Neuronal stem cell (in vitro differentiated cells): ENCODE data around the gene PLCB3.

Source experiments
- DNase-seq: peaks from one replicate; pipeline ENCODE4 v3.0.0-alpha.2; 2013; ENCODE audit warnings: low spot score
- H2AFZ ChIP-seq: one replicate; pipeline ENCODE4 v1.6.1; 2013; ENCODE audit warnings: mild to moderate bottlenecking, low read length, inconsistent platforms
- H2AK5ac ChIP-seq: 2 replicates; pipeline ENCODE4 v1.6.1; 2013; ENCODE audit warnings: low read depth, mild to moderate bottlenecking, inconsistent platforms, low read length, moderate library complexity, mixed read lengths
- H2BK120ac ChIP-seq: 2 replicates; pipeline ENCODE4 v1.6.1; 2013; ENCODE audit warnings: low read depth, mild to moderate bottlenecking, inconsistent platforms, low read length, moderate library complexity, mixed read lengths
- H2BK12ac ChIP-seq: one replicate; pipeline ENCODE4 v1.6.1; 2013; ENCODE audit warnings: low read length, inconsistent platforms
- H2BK15ac ChIP-seq: 2 replicates; pipeline ENCODE4 v1.6.1; 2013; ENCODE audit warnings: mild to moderate bottlenecking, low read length, inconsistent platforms, mixed read lengths
- H2BK5ac ChIP-seq: one replicate; pipeline ENCODE4 v1.6.1; 2013; ENCODE audit warnings: inconsistent platforms, mild to moderate bottlenecking, low read length, moderate library complexity
- H3K14ac ChIP-seq: one replicate; pipeline ENCODE4 v1.6.1; 2013; ENCODE audit warnings: low read length, inconsistent platforms
- H3K18ac ChIP-seq: 2 replicates; pipeline ENCODE4 v1.6.1; 2013; ENCODE audit warnings: low read length, inconsistent platforms
- H3K23ac ChIP-seq: 2 replicates; pipeline ENCODE4 v1.6.1; 2013; ENCODE audit warnings: low read depth, mild to moderate bottlenecking, mixed read lengths, low read length, inconsistent platforms; ENCODE audit not compliant: poor library complexity
- H3K27ac ChIP-seq: replicated peaks from 3 replicates; pipeline ENCODE4 v1.5.1; 2013; ENCODE audit warnings: low read length, inconsistent platforms
- H3K27me3 ChIP-seq, 3 experiments: 2 replicates each; pipeline ENCODE4 v1.6.1; 2013; ENCODE audit warnings: low read length in 3 of 3, mild to moderate bottlenecking in 2 of 3, inconsistent platforms in 1 of 3, low read depth in 1 of 3, mixed read lengths in 1 of 3, moderate library complexity in 1 of 3; ENCODE audit not compliant: control insufficient read depth in 3 of 3, insufficient read depth in 3 of 3
- H3K36me3 ChIP-seq, 2 donors: replicated peaks in 1 of 2; 2 replicates each; pipeline ENCODE4 v1.6.1; 2013; ENCODE audit warnings: low read length in 2 of 2; ENCODE audit not compliant: control insufficient read depth in 2 of 2, insufficient read depth in 2 of 2
- H3K4ac ChIP-seq: 2 replicates; pipeline ENCODE4 v1.6.1; 2013; ENCODE audit warnings: inconsistent platforms, mild to moderate bottlenecking, low read length, moderate library complexity
- H3K4me1 ChIP-seq, 2 donors: 1 replicate in 1 of 2; 2 replicates in 1 of 2; pipeline ENCODE4 v1.6.1; 2013; ENCODE audit warnings: low read length in 2 of 2, low read depth in 1 of 2; ENCODE audit not compliant: control insufficient read depth in 2 of 2, insufficient read depth in 1 of 2
- H3K4me2 ChIP-seq: one replicate; pipeline ENCODE4 v1.6.1; 2013; ENCODE audit warnings: mild to moderate bottlenecking, low read length, inconsistent platforms; ENCODE audit not compliant: insufficient read depth, poor library complexity, severe bottlenecking
- H3K4me3 ChIP-seq, 2 donors: 2 replicates each; pipeline ENCODE4 v1.5.1; 2013; ENCODE audit warnings: low read length in 2 of 2, mild to moderate bottlenecking in 2 of 2, inconsistent platforms in 1 of 2, moderate library complexity in 1 of 2
- H3K79me1 ChIP-seq: one replicate; pipeline ENCODE4 v1.6.1; 2013; ENCODE audit warnings: low read depth, mild to moderate bottlenecking, inconsistent platforms, low read length, moderate library complexity
- H3K9ac ChIP-seq: one replicate; pipeline ENCODE4 v1.6.1; 2013; ENCODE audit warnings: mild to moderate bottlenecking, low read depth, low read length, inconsistent platforms; ENCODE audit not compliant: poor library complexity
- H3K9me3 ChIP-seq, 2 donors: replicated peaks in 1 of 2; 2 replicates each; pipeline versions ENCODE3 to v1.6.1; 2013; ENCODE audit warnings: low read length in 2 of 2, mild to moderate bottlenecking in 2 of 2, inconsistent platforms in 1 of 2, low read depth in 1 of 2, mixed read lengths in 1 of 2, moderate library complexity in 1 of 2; ENCODE audit not compliant: control insufficient read depth in 2 of 2, insufficient read depth in 1 of 2
- H4K8ac ChIP-seq: one replicate; pipeline ENCODE4 v1.6.1; 2013; ENCODE audit warnings: low read depth, mild to moderate bottlenecking, inconsistent platforms, low read length, moderate library complexity
- H4K91ac ChIP-seq: one replicate; pipeline ENCODE4 v1.6.1; 2013; ENCODE audit warnings: low read length, low read depth, mild to moderate bottlenecking, inconsistent platforms; ENCODE audit not compliant: poor library complexity
- WGBS, 2 donors: extraction: QIAGEN DNeasy Blood & Tissue Kit; methylation state at CpG; one replicate each; pipeline ENCODE4 v1.1.7; 2013; ENCODE audit warnings: missing lambda C conversion rate in 2 of 2, mixed read lengths in 1 of 2; ENCODE audit not compliant: insufficient read length in 2 of 2, insufficient replicate concordance in 1 of 2; ENCODE audit errors: extremely low coverage in 2 of 2; 5-methylcytosine and 5-hydroxymethylcytosine counted together

The PLCB3 gene

DNA sequence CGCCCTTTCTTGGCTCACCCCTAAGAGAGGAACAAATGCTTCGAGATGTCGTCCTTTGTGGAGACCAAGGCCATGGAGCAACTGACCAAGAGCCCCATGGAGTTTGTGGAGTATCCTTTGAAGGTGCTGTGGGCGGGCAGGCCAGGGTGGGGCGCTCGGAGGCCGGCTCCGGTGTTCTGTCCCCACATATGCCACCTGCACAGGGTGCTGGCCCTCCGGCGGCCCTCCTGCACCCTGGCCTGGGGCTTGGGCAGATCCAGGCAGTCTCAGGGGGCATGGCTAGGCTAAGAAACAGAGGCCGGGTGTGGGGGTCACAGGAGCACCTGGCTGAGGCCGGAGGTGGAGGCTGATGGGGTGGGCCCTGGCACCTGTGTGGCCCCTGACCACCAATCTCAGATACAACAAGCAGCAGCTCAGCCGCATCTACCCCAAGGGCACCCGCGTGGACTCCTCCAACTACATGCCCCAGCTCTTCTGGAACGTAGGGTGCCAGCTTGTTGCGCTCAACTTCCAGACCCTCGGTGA is 10.3 kb downstream of the PLCB3 start:
- H2BK5ac ChIP-seq: peak overlapping the region; percentile 53
- no peak overlapping the region for H2BK15ac ChIP-seq
- H3K4me1 ChIP-seq: peaks cover 0 to 4% of the 10 kb centered on the region in 2 donors
- no peaks in the 10 kb centered on the region for H3K9me3 ChIP-seq
- H4K91ac ChIP-seq: no peak overlapping the region
- H3K4me3 ChIP-seq: no peak overlapping the region
- peaks cover 3% of the 10 kb centered on the region for H3K79me1 ChIP-seq
- DNase-seq: no peak
- H2BK12ac ChIP-seq: no peak overlapping the region
- no peak overlapping the region for H2AK5ac ChIP-seq
- peaks cover 46 to 85% of the 10 kb centered on the region in 2 donors for H3K36me3 ChIP-seq
- H3K23ac ChIP-seq: peak overlapping the region; percentile 12
- no peak overlapping the region for H3K4ac ChIP-seq
- H3K27me3 ChIP-seq: no peaks in the 10 kb centered on the region
- peak overlapping the region; percentile 4 for H3K9ac ChIP-seq
- H3K14ac ChIP-seq: peak overlapping the region; percentile 8
- H3K27ac ChIP-seq: no peak overlapping the region
- no peak overlapping the region for H3K4me2 ChIP-seq
- no peak overlapping the region for H4K8ac ChIP-seq
- H2BK120ac ChIP-seq: no peak overlapping the region
- no peak overlapping the region for H2AFZ ChIP-seq
- WGBS, 2 donors: no CpG with 5 or more reads among the region's 18 CpGs
- no peak overlapping the region for H3K18ac ChIP-seq

DNA sequence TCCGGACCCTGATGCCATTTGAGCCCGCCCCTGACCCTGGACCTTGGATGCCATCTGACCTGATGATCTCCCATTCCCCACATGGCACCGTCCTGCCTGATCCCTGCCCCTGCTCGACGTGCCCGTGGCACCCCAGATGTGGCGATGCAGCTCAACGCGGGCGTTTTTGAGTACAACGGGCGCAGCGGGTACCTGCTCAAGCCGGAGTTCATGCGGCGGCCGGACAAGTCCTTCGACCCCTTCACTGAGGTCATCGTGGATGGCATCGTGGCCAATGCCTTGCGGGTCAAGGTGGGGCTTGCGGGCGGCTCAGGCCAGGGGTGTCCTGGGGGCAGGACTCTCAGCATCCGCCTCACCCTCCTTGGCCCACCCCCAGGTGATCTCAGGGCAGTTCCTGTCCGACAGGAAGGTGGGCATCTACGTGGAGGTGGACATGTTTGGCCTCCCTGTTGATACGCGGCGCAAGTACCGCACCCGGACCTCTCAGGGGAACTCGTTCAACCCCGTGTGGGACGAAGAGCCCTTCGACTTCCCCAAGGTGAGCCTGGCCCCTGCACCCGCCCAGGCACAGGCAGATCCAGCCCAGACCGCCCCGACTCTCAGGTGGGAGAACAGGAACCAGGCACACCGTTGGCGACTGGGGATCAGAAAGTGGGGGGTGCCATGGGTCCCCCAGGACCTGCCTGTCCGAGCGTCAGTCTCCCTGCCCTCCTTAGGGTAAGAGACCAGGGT is 11.1 kb downstream of the PLCB3 start:
- Histone ChIP-seq H4K8ac (peak overlapping the region; percentile 43), H2AFZ (no peak overlapping the region), H3K9me3 (no peaks in the 10 kb centered on the region), H3K14ac (no peak overlapping the region), H2BK12ac (no peak overlapping the region), H3K23ac (no peak overlapping the region), H3K27me3 (no peaks in the 10 kb centered on the region), H3K9ac (peak overlapping the region; percentile 70), H2BK5ac (no peak overlapping the region), H3K4me2 (no peak overlapping the region), H3K4me3 (no peak overlapping the region), H2BK15ac (no peak overlapping the region), H4K91ac (no peak overlapping the region), H3K36me3 (peaks cover 45 to 84% of the 10 kb centered on the region in 2 donors), H3K79me1 (peaks cover 3% of the 10 kb centered on the region), H3K27ac (no peak overlapping the region), H2BK120ac (no peak overlapping the region), H3K4me1 (peaks cover 0 to 4% of the 10 kb centered on the region in 2 donors), H2AK5ac (peak overlapping the region; percentile 70), H3K4ac (no peak overlapping the region), H3K18ac (peak overlapping the region; percentile 17)
- DNase-seq: no peak
- no CpG with 5 or more reads among the region's 42 CpGs for WGBS, 2 donors

DNA sequence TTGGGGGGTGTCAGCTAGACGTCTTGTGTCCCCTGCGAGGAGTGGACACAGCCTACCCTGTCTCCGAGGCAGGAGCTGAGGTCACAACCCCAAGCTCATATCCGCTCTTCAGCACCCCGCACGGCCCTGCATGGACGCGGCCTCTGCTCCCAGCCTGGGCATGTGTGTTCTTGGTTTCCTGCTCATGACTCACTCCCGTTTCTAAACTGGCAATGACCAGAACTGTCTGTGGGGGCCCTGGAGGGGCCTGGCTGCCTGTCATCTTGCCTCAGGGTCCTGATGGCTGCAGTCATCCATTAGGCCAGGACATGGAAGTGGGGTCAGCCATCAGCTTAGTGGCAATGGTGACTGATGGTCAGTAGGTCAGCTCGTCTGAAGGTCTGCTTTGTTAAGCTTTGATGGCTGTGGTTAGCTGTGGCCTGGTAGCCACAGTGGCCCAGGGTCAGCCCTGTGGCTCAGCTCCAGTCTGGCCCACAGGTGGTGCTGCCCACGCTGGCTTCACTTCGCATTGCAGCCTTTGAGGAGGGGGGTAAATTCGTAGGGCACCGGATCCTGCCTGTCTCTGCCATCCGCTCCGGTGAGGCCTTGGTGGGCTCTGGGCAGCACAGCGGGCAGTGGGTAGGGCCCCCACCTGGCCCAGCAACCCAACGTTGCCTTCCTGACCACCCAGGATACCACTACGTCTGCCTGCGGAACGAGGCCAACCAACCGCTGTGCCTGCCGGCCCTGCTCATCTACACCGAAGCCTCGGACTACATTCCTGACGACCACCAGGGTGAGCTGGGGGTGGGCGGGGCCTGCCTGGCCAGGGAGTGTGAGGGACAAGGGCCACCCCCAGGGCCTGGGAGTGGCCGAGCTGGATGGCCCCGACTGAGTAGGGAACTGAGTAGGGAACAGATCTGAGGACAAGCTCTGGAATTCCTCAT is 12.0 kb downstream of the PLCB3 start:
- Histone ChIP-seq H2BK5ac (peak overlapping the region; percentile 82), H2BK15ac (no peak overlapping the region), H3K4me1 (peaks cover 0 to 4% of the 10 kb centered on the region in 2 donors), H3K27ac (peak overlapping the region; percentile 41), H3K14ac (no peak overlapping the region), H3K9me3 (no peaks in the 10 kb centered on the region), H4K8ac (peak overlapping the region; percentile 76), H3K79me1 (peaks cover 5% of the 10 kb centered on the region), H3K4me3 (no peak overlapping the region), H3K4ac (no peak overlapping the region), H2AK5ac (peak overlapping the region; percentile 36), H2BK12ac (no peak overlapping the region), H3K23ac (no peak overlapping the region), H2BK120ac (no peak overlapping the region), H3K4me2 (peak overlapping the region; percentile 2), H4K91ac (no peak overlapping the region), H2AFZ (no peak overlapping the region), H3K9ac (peak overlapping the region; percentile 72), H3K36me3 (peaks cover 45 to 78% of the 10 kb centered on the region in 2 donors), H3K27me3 (no peaks in the 10 kb centered on the region), H3K18ac (peak overlapping the region; percentile 54)
- DNase-seq: no peak
- no CpG with 5 or more reads among the region's 29 CpGs for WGBS, 2 donors

DNA sequence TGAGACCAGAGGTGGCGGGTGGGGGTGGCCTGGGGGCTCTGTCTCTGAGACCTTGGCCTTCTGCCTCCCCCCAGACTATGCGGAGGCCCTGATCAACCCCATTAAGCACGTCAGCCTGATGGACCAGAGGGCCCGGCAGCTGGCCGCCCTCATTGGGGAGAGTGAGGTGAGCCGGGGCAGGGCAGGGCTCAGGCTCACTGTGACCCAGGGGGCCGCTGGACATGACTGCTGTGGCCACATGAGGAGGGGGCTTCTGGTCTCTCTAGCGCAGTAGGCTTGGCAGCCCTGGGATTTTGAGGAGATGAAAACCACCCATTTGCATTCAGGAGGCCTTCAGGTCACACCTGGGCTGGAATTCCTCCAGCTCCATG is 12.6 kb downstream of the PLCB3 start:
- Histone ChIP-seq H3K4me3 (no peak overlapping the region), H3K4ac (peak overlapping the region; percentile 53), H2AFZ (no peak overlapping the region), H2BK15ac (no peak overlapping the region), H3K27me3 (no peaks in the 10 kb centered on the region), H2BK12ac (no peak overlapping the region), H3K4me1 (peaks cover 4 to 11% of the 10 kb centered on the region in 2 donors), H2BK5ac (peak overlapping the region; percentile 82), H4K91ac (no peak overlapping the region), H3K23ac (no peak overlapping the region), H2AK5ac (peak overlapping the region; percentile 70), H3K9me3 (no peaks in the 10 kb centered on the region), H3K27ac (no peak overlapping the region), H2BK120ac (no peak overlapping the region), H3K9ac (no peak overlapping the region), H3K18ac (no peak overlapping the region), H3K36me3 (peaks cover 40 to 71% of the 10 kb centered on the region in 2 donors), H3K4me2 (peak overlapping the region; percentile 2), H3K79me1 (peaks cover 5% of the 10 kb centered on the region), H3K14ac (no peak overlapping the region), H4K8ac (no peak overlapping the region)
- DNase-seq: no peak
- no CpG with 5 or more reads among the region's 8 CpGs for WGBS, 2 donors
